GM12878 (cell line): Measurements from ENCODE around the gene G3BP1. TPM values are rescaled to one million over a fixed set of nuclear protein-coding genes. Genes with fewer than 3 reads are reported as not detected.

Experiments
- ATAC-seq: fragments of 200-7000 bp; cut with Tn5 transposase; 3 replicates; pipeline ENCODE4 v1.9.1; 2020; ENCODE audit warnings: mild to moderate bottlenecking, moderate library complexity
- BruUV-seq: library from RNA; stranded (reverse); fragments of 400-500 nt; replicated peaks from 2 replicates; lab custom pipeline; 2021; lab: Mats Ljungman, UMichigan
- CTCF ChIA-PET: fragments of 300-600 bp; sonication (Branson Sonifier 250); formaldehyde crosslinking; extraction: SDS; loops from one replicate; lab custom pipeline; 2021; ENCODE audit warnings: inconsistent platforms; lab: Yijun Ruan, JAX
- POLR2A ChIA-PET: fragments of 350-600 bp; formaldehyde crosslinking; extraction: SDS; loops from one replicate; lab custom pipeline; 2021; ENCODE audit warnings: inconsistent platforms; lab: Charles Lee
- RAD21 ChIA-PET: fragments of 300-600 bp; sonication (Branson Sonifier 250); formaldehyde crosslinking; loops from one replicate; lab custom pipeline; 2023; ENCODE audit warnings: antibody characterized with exemption; ENCODE audit not compliant: unreplicated experiment; lab: Charles Lee
- SMC1A ChIA-PET: fragments of 300-600 bp; sonication (Branson Sonifier 250); formaldehyde crosslinking; loops from one replicate; lab custom pipeline; 2023; ENCODE audit not compliant: unreplicated experiment, uncharacterized antibody; lab: Charles Lee
- DNase-seq: peaks from one replicate; pipeline ENCODE4 v3.0.0-alpha.2; 2011; ENCODE audit warnings: low read depth, low spot score
- FAIRE-seq: peaks from 3 replicates; lab custom pipeline; 2011; peaks lifted over from hg19 to GRCh38; lab: Jason Lieb, UNC
- H2AFZ ChIP-seq: 2 replicates; pipeline ENCODE4 v1.6.0; 2011; ENCODE audit warnings: low read depth, low read length, control low read depth; ENCODE audit not compliant: control insufficient read depth
- H3K27ac ChIP-seq: 2 replicates; pipeline ENCODE4 v1.5.1; 2011; ENCODE audit warnings: control low read depth; ENCODE audit not compliant: control insufficient read depth, insufficient read depth
- H3K27me3 ChIP-seq, 2 experiments: replicated peaks in 1 of 2; 2 replicates each; pipeline versions ENCODE4 v1.6.0 to v1.6.1; 2011; ENCODE audit warnings: low read length in 1 of 2; ENCODE audit not compliant: control insufficient read depth in 2 of 2, insufficient read depth in 2 of 2
- H3K36me3 ChIP-seq, 2 experiments: 2 replicates each; pipeline ENCODE4 v1.5.1; 2011; ENCODE audit warnings: low read length in 1 of 2; ENCODE audit not compliant: control insufficient read depth in 2 of 2, insufficient read depth in 2 of 2
- H3K4me1 ChIP-seq: 2 replicates; pipeline ENCODE4 v1.6.1; 2011; ENCODE audit warnings: mild to moderate bottlenecking, low read length, moderate library complexity, mixed read lengths; ENCODE audit not compliant: control insufficient read depth, insufficient read depth
- H3K4me2 ChIP-seq: 2 replicates; pipeline ENCODE4 v1.6.0; 2011; ENCODE audit warnings: control low read depth; ENCODE audit not compliant: control insufficient read depth, insufficient read depth
- H3K4me3 ChIP-seq: fragments of 200-600 bp; sonication (generic); 2 replicates; pipeline ENCODE4 v1.5.1; 2016
- H3K79me2 ChIP-seq: 2 replicates; pipeline ENCODE4 v1.6.0; 2011; ENCODE audit warnings: low read length; ENCODE audit not compliant: control insufficient read depth, insufficient read depth
- H3K9ac ChIP-seq: 2 replicates; pipeline ENCODE4 v1.8.0; 2011; ENCODE audit warnings: low read length, control low read depth, mixed read lengths; ENCODE audit not compliant: control insufficient read depth, insufficient read depth
- H3K9me3 ChIP-seq: replicated peaks from 3 replicates; pipeline ENCODE4 v1.5.1; 2011; ENCODE audit warnings: mild to moderate bottlenecking, low read length; ENCODE audit not compliant: control insufficient read depth, insufficient read depth
- H4K20me1 ChIP-seq: 2 replicates; pipeline ENCODE4 v1.6.0; 2011; ENCODE audit not compliant: control insufficient read depth, insufficient read depth
- BCLAF1 ChIP-seq: fragments of 450-650 bp; IDR thresholded peaks from 2 replicates; pipeline ENCODE4 v1.6.1; 2017; ENCODE audit warnings: antibody characterized with exemption, mild to moderate bottlenecking, moderate library complexity
- BRCA1 ChIP-seq: IDR thresholded peaks from 2 replicates; pipeline ENCODE4 v1.6.1; 2011; ENCODE audit warnings: low read depth, low read length, improper control_type of control experiment
- E2F4 ChIP-seq: IDR thresholded peaks from 2 replicates; pipeline ENCODE4 v1.6.1; 2012; ENCODE audit warnings: low read depth, low read length, improper control_type of control experiment
- PAX5 ChIP-seq: IDR thresholded peaks from 2 replicates; pipeline ENCODE4 v1.6.1; 2011; ENCODE audit warnings: low read depth, low read length, borderline replicate concordance
- POLR2AphosphoS5 ChIP-seq: IDR thresholded peaks from 2 replicates; pipeline ENCODE4 v1.6.1; 2011; ENCODE audit warnings: mild to moderate bottlenecking, low read length, inconsistent platforms
- RELB ChIP-seq: fragments of 450-650 bp; IDR thresholded peaks from 2 replicates; pipeline ENCODE4 v1.6.1; 2017; ENCODE audit warnings: low read depth, mild to moderate bottlenecking, moderate library complexity
- RFX5 ChIP-seq: IDR thresholded peaks from 2 replicates; pipeline ENCODE4 v1.6.1; 2011; ENCODE audit warnings: low read depth, low read length, improper control_type of control experiment
- ZBTB11 ChIP-seq: fragments of 450-650 bp; formaldehyde crosslinking; IDR thresholded peaks from 2 replicates; pipeline ENCODE4 v1.5.0; 2022; ENCODE audit warnings: mild to moderate bottlenecking, missing genetic modification characterization
- ZNF274 ChIP-seq: IDR thresholded peaks from one replicate; pipeline ENCODE4 v1.8.0; 2011; ENCODE audit not compliant: insufficient read length, insufficient read depth
- WGBS: methylation state at CpG from one replicate; pipeline ENCODE4 v1.1.6; 2016; ENCODE audit warnings: low lambda C conversion rate; ENCODE audit not compliant: insufficient replicate concordance, insufficient coverage; ENCODE audit errors: missing lambda C conversion rate; 5-methylcytosine and 5-hydroxymethylcytosine counted together
- in situ Hi-C: fragments of 300-500 bp; cut with MboI; formaldehyde crosslinking; loops from 9 replicates; pipeline ENCODE4 v1.14.3; 2018; ENCODE audit warnings: mixed read lengths
- intact Hi-C: fragments of 100-400 bp; cut with micrococcal nuclease; formaldehyde crosslinking; loops from one replicate; pipeline ENCODE4 v1.14.2; 2022; ENCODE audit not compliant: unreplicated experiment
- polyA plus RNA-seq, 11 experiments: library from polyadenylated mRNA; depleted of rRNA in 4 of 11; unstranded in 6 of 11; stranded (reverse) in 5 of 11; fragments of >200 nt; fragmentation: Nextera tagmentation in 4 of 11; fragmentation: Illumina TruSeq in 1 of 11; extraction: Ambion mirVana in 4 of 11; extraction: Trizol in 1 of 11; gene quantifications; 1 replicate in 1 of 11; 2 replicates in 10 of 11; pipeline versions ENCODE4 v1.2.1 to v1.2.3, GENCODE V29; 2011 to 2016; ENCODE audit warnings: inconsistent platforms in 2 of 11, missing spikeins in 2 of 11, low read depth in 1 of 11
- total RNA-seq, 4 experiments: library from RNA; depleted of rRNA in 3 of 4; stranded (reverse); fragments of >200 nt in 3 of 4; fragmentation: Illumina TruSeq in 1 of 4; extraction: Trizol in 1 of 4; gene quantifications; 2 replicates each; pipeline versions ENCODE4 v1.2.1 to v1.2.3, GENCODE V29; 2013 to 2021

G3BP1 gene
- total and polyA plus RNA-seq, 10 of the 15 experiments (the other 5 are each of a cell fraction or from before 2014, with no cell fraction given): 49.7 to 438 (median 148) TPM

GRCh38 chr5:151772029-151772845 is 483 bp downstream of the G3BP1 start (continued):
- TF ChIP-seq BRCA1: no peak

- Histone ChIP-seq H3K4me2 (peak overlapping the region; percentile 71), H3K9ac (peak overlapping the region; percentile 93), H3K4me1 (peaks cover 10% of the 10 kb centered on the region), H3K36me3 (peaks cover 0 to 5% of the 10 kb centered on the region in 2 experiments; a peak in 2 of 4 replicates), H3K27ac (peak overlapping the region; percentile 89), H4K20me1 (peaks cover 8% of the 10 kb centered on the region), H3K4me3 (peak overlapping the region; percentile 97), H3K79me2 (peaks cover 75% of the 10 kb centered on the region), H2AFZ (no peak overlapping the region), H3K27me3 (no peaks in the 10 kb centered on the region), H3K9me3 (no peaks in the 10 kb centered on the region)
- BruUV-seq: TSS peak; percentile 61
- DNase-seq: no peak
- ChIA-PET CTCF (interaction anchor here (0.6 to 2.8 kb wide), 13 partner anchors 17 to 732 kb away, joined by 3 to 17 read pairs (median 4); partner anchors contain the start of gene SLC36A1), SMC1A (interaction anchor here (0.7 to 6.5 kb wide), 14 partner anchors 9 to 125 kb away, joined by 3 to 84 read pairs (median 8); partner anchors contain the start of gene ATOX1), POLR2A (interaction anchor here (0.6 to 10.0 kb wide), 5 partner anchors 17 to 111 kb away, joined by 3 to 241 read pairs (median 3); partner anchors contain the start of gene ATOX1), RAD21 (interaction anchor here (0.8 to 6.4 kb wide), 9 partner anchors 8 to 121 kb away, joined by 3 to 90 read pairs (median 9); partner anchors contain the start of gene ATOX1)
- no peak for ATAC-seq
- 2% methylated on average over 18 of the region's 18 CpGs for WGBS
- no peak for FAIRE-seq
- in situ Hi-C loops (no loop called here), intact Hi-C loops (loop anchor here (5.0 to 10.0 kb wide), 2 partner anchors 521 to 618 kb away; partner anchors contain the start of genes ANXA6 and GM2A)
- TF ChIP-seq RELB (peak; percentile 64; the same call in 1 of the 2 replicates), BCLAF1 (no peak), RFX5 (no peak), ZBTB11 (CRISPR knock-in tag) (no peak), E2F4 (0 out of 2 replicates have a peak, but pooled peaks have one; percentile 11), PAX5 (no peak), POLR2AphosphoS5 (peak; percentile 35; the same call in 1 of the 2 replicates), ZNF274 (no peak)
Measured at GRCh38 chr5:151772846-151773561, 1.2 kb downstream of the G3BP1 start.
